ENCODE results near the gene OTX2.

Gene OTX2

GRCh38 chr14:56797003-56797568, 13.2 kb downstream of the OTX2 start:
- peaks cover 0 to 28% (median 20%) of the 10 kb centered on the region in 5 donors for H3K4me1 ChIP-seq (ENCODE audit: control insufficient read depth in 5 of 5, insufficient read depth in 5 of 5, low read length in 5 of 5)
- H3K4me3 ChIP-seq (ENCODE audit: low read depth in 1 of 5, low read length in 5 of 5): peak overlapping the region in 3 of 5 donors; percentile 21 to 37 (median 32)
- H3K27ac ChIP-seq (ENCODE audit: low read depth, low read length): no peak overlapping the region
- H3K27me3 ChIP-seq (ENCODE audit: control insufficient read depth in 5 of 5, insufficient read depth in 4 of 5, low read length in 5 of 5): peaks cover 51 to 89% (median 79%) of the 10 kb centered on the region in 5 donors
- H3K9me3 ChIP-seq (ENCODE audit: control insufficient read depth in 5 of 5, low read length in 5 of 5): no peaks in the 10 kb centered on the region
- H3K9ac ChIP-seq (ENCODE audit: low read length in 5 of 5): no peak overlapping the region
- no peaks in the 10 kb centered on the region for H3K36me3 ChIP-seq (ENCODE audit: control insufficient read depth in 5 of 5, insufficient read depth in 5 of 5, low read length in 5 of 5)

- Histone ChIP-seq H3K9ac (ENCODE audit: low read length in 5 of 5) (no peak overlapping the region), H3K4me1 (ENCODE audit: control insufficient read depth in 5 of 5, insufficient read depth in 5 of 5, low read length in 5 of 5) (peaks cover 0 to 28% (median 20%) of the 10 kb centered on the region in 5 donors), H3K9me3 (ENCODE audit: control insufficient read depth in 5 of 5, low read length in 5 of 5) (no peaks in the 10 kb centered on the region), H3K27me3 (ENCODE audit: control insufficient read depth in 5 of 5, insufficient read depth in 4 of 5, low read length in 5 of 5) (peaks cover 48 to 86% (median 73%) of the 10 kb centered on the region in 5 donors), H3K27ac (ENCODE audit: low read depth, low read length) (no peak overlapping the region), H3K36me3 (ENCODE audit: control insufficient read depth in 5 of 5, insufficient read depth in 5 of 5, low read length in 5 of 5) (no peaks in the 10 kb centered on the region), H3K4me3 (ENCODE audit: low read depth in 1 of 5, low read length in 5 of 5) (no peak overlapping the region)
Measured at GRCh38 chr14:56796259-56796658, 14.0 kb downstream of the OTX2 start.

- H3K9ac ChIP-seq (ENCODE audit: low read length in 5 of 5): no peak overlapping the region
- peaks cover 48 to 77% (median 68%) of the 10 kb centered on the region in 5 donors for H3K27me3 ChIP-seq (ENCODE audit: control insufficient read depth in 5 of 5, insufficient read depth in 4 of 5, low read length in 5 of 5)
- no peak overlapping the region for H3K27ac ChIP-seq (ENCODE audit: low read depth, low read length)
- no peaks in the 10 kb centered on the region for H3K9me3 ChIP-seq (ENCODE audit: control insufficient read depth in 5 of 5, low read length in 5 of 5)
- peaks cover 0 to 28% (median 20%) of the 10 kb centered on the region in 5 donors for H3K4me1 ChIP-seq (ENCODE audit: control insufficient read depth in 5 of 5, insufficient read depth in 5 of 5, low read length in 5 of 5)
- no peaks in the 10 kb centered on the region for H3K36me3 ChIP-seq (ENCODE audit: control insufficient read depth in 5 of 5, insufficient read depth in 5 of 5, low read length in 5 of 5)
- no peak overlapping the region for H3K4me3 ChIP-seq (ENCODE audit: low read depth in 1 of 5, low read length in 5 of 5)
Measured at GRCh38 chr14:56795284-56795622, 15.0 kb downstream of the OTX2 start.

- peaks cover 0 to 28% (median 20%) of the 10 kb centered on the region in 5 donors for H3K4me1 ChIP-seq (ENCODE audit: control insufficient read depth in 5 of 5, insufficient read depth in 5 of 5, low read length in 5 of 5)
- no peak overlapping the region for H3K27ac ChIP-seq (ENCODE audit: low read depth, low read length)
- no peaks in the 10 kb centered on the region for H3K9me3 ChIP-seq (ENCODE audit: control insufficient read depth in 5 of 5, low read length in 5 of 5)
- no peak overlapping the region for H3K9ac ChIP-seq (ENCODE audit: low read length in 5 of 5)
- no peak overlapping the region for H3K4me3 ChIP-seq (ENCODE audit: low read depth in 1 of 5, low read length in 5 of 5)
- peaks cover 48 to 74% (median 66%) of the 10 kb centered on the region in 5 donors for H3K27me3 ChIP-seq (ENCODE audit: control insufficient read depth in 5 of 5, insufficient read depth in 4 of 5, low read length in 5 of 5)
- no peaks in the 10 kb centered on the region for H3K36me3 ChIP-seq (ENCODE audit: control insufficient read depth in 5 of 5, insufficient read depth in 5 of 5, low read length in 5 of 5)
Measured at GRCh38 chr14:56794557-56795283, 15.6 kb downstream of the OTX2 start.

GRCh38 chr14:56794088-56794556, 16.2 kb downstream of the OTX2 start:
- Histone ChIP-seq H3K4me1 (ENCODE audit: control insufficient read depth in 5 of 5, insufficient read depth in 5 of 5, low read length in 5 of 5) (peaks cover 0 to 28% (median 20%) of the 10 kb centered on the region in 5 donors), H3K9ac (ENCODE audit: low read length in 5 of 5) (no peak overlapping the region), H3K36me3 (ENCODE audit: control insufficient read depth in 5 of 5, insufficient read depth in 5 of 5, low read length in 5 of 5) (no peaks in the 10 kb centered on the region), H3K27ac (ENCODE audit: low read depth, low read length) (no peak overlapping the region), H3K4me3 (ENCODE audit: low read depth in 1 of 5, low read length in 5 of 5) (no peak overlapping the region), H3K9me3 (ENCODE audit: control insufficient read depth in 5 of 5, low read length in 5 of 5) (no peaks in the 10 kb centered on the region), H3K27me3 (ENCODE audit: control insufficient read depth in 5 of 5, insufficient read depth in 4 of 5, low read length in 5 of 5) (peaks cover 48 to 70% (median 60%) of the 10 kb centered on the region in 5 donors)

- Histone ChIP-seq H3K27ac (ENCODE audit: low read depth, low read length) (no peak overlapping the region), H3K36me3 (ENCODE audit: control insufficient read depth in 5 of 5, insufficient read depth in 5 of 5, low read length in 5 of 5) (no peaks in the 10 kb centered on the region), H3K4me3 (ENCODE audit: low read depth in 1 of 5, low read length in 5 of 5) (no peak overlapping the region), H3K4me1 (ENCODE audit: control insufficient read depth in 5 of 5, insufficient read depth in 5 of 5, low read length in 5 of 5) (peaks cover 0 to 10% (median 5%) of the 10 kb centered on the region in 5 donors), H3K9me3 (ENCODE audit: control insufficient read depth in 5 of 5, low read length in 5 of 5) (no peaks in the 10 kb centered on the region), H3K9ac (ENCODE audit: low read length in 5 of 5) (no peak overlapping the region), H3K27me3 (ENCODE audit: control insufficient read depth in 5 of 5, insufficient read depth in 4 of 5, low read length in 5 of 5) (peaks cover 12 to 29% (median 19%) of the 10 kb centered on the region in 5 donors)
Measured at GRCh38 chr14:56789955-56790354, 20.3 kb downstream of the OTX2 start.

- peaks cover 0 to 10% (median 3%) of the 10 kb centered on the region in 5 donors for H3K27me3 ChIP-seq (ENCODE audit: control insufficient read depth in 5 of 5, insufficient read depth in 4 of 5, low read length in 5 of 5)
- H3K36me3 ChIP-seq (ENCODE audit: control insufficient read depth in 5 of 5, insufficient read depth in 5 of 5, low read length in 5 of 5): no peaks in the 10 kb centered on the region
- H3K4me1 ChIP-seq (ENCODE audit: control insufficient read depth in 5 of 5, insufficient read depth in 5 of 5, low read length in 5 of 5): no peaks in the 10 kb centered on the region
- no peaks in the 10 kb centered on the region for H3K9me3 ChIP-seq (ENCODE audit: control insufficient read depth in 5 of 5, low read length in 5 of 5)
- no peak overlapping the region for H3K4me3 ChIP-seq (ENCODE audit: low read depth in 1 of 5, low read length in 5 of 5)
- H3K9ac ChIP-seq (ENCODE audit: low read length in 5 of 5): no peak overlapping the region
- H3K27ac ChIP-seq (ENCODE audit: low read depth, low read length): no peak overlapping the region
Measured at GRCh38 chr14:56787530-56787929, 22.7 kb downstream of the OTX2 start.

GRCh38 chr14:56782711-56783110, 27.6 kb downstream of the OTX2 start:
- H3K27ac ChIP-seq (ENCODE audit: low read depth, low read length): no peak overlapping the region
- no peaks in the 10 kb centered on the region for H3K4me1 ChIP-seq (ENCODE audit: control insufficient read depth in 5 of 5, insufficient read depth in 5 of 5, low read length in 5 of 5)
- H3K27me3 ChIP-seq (ENCODE audit: control insufficient read depth in 5 of 5, insufficient read depth in 4 of 5, low read length in 5 of 5): peaks cover 0 to 3% (median 0%) of the 10 kb centered on the region in 5 donors
- H3K36me3 ChIP-seq (ENCODE audit: control insufficient read depth in 5 of 5, insufficient read depth in 5 of 5, low read length in 5 of 5): no peaks in the 10 kb centered on the region
- H3K9me3 ChIP-seq (ENCODE audit: control insufficient read depth in 5 of 5, low read length in 5 of 5): no peaks in the 10 kb centered on the region
- no peak overlapping the region for H3K9ac ChIP-seq (ENCODE audit: low read length in 5 of 5)
- no peak overlapping the region for H3K4me3 ChIP-seq (ENCODE audit: low read depth in 1 of 5, low read length in 5 of 5)

GRCh38 chr14:56774503-56774902, 35.8 kb downstream of the OTX2 start:
- Histone ChIP-seq H3K9ac (ENCODE audit: low read length in 5 of 5) (no peak overlapping the region), H3K4me1 (ENCODE audit: control insufficient read depth in 5 of 5, insufficient read depth in 5 of 5, low read length in 5 of 5) (no peaks in the 10 kb centered on the region), H3K27me3 (ENCODE audit: control insufficient read depth in 5 of 5, insufficient read depth in 4 of 5, low read length in 5 of 5) (no peaks in the 10 kb centered on the region), H3K9me3 (ENCODE audit: control insufficient read depth in 5 of 5, low read length in 5 of 5) (no peaks in the 10 kb centered on the region), H3K27ac (ENCODE audit: low read depth, low read length) (no peak overlapping the region), H3K4me3 (ENCODE audit: low read depth in 1 of 5, low read length in 5 of 5) (no peak overlapping the region), H3K36me3 (ENCODE audit: control insufficient read depth in 5 of 5, insufficient read depth in 5 of 5, low read length in 5 of 5) (no peaks in the 10 kb centered on the region)

GRCh38 chr14:56770512-56770911, 39.8 kb downstream of the OTX2 start:
- H3K4me1 ChIP-seq (ENCODE audit: control insufficient read depth in 5 of 5, insufficient read depth in 5 of 5, low read length in 5 of 5): no peaks in the 10 kb centered on the region
- H3K9ac ChIP-seq (ENCODE audit: low read length in 5 of 5): no peak overlapping the region
- H3K27ac ChIP-seq (ENCODE audit: low read depth, low read length): no peak overlapping the region
- no peaks in the 10 kb centered on the region for H3K27me3 ChIP-seq (ENCODE audit: control insufficient read depth in 5 of 5, insufficient read depth in 4 of 5, low read length in 5 of 5)
- H3K4me3 ChIP-seq (ENCODE audit: low read depth in 1 of 5, low read length in 5 of 5): no peak overlapping the region
- no peaks in the 10 kb centered on the region for H3K9me3 ChIP-seq (ENCODE audit: control insufficient read depth in 5 of 5, low read length in 5 of 5)
- H3K36me3 ChIP-seq (ENCODE audit: control insufficient read depth in 5 of 5, insufficient read depth in 5 of 5, low read length in 5 of 5): no peaks in the 10 kb centered on the region
